HepG2 (cell line): ENCODE results near the gene ACSS2. TPM values are rescaled to one million over a fixed set of nuclear protein-coding genes. Genes with fewer than 3 reads are reported as not detected.

Experiments used
- ATAC-seq: fragments of 200-7000 bp; cut with Tn5 transposase; 3 replicates; pipeline ENCODE4 v1.9.1; 2020; ENCODE audit warnings: mild to moderate bottlenecking, moderate library complexity
- BruUV-seq: library from RNA; stranded (reverse); fragments of 400-500 nt; replicated peaks from 2 replicates; lab custom pipeline; 2021; lab: Mats Ljungman, UMichigan
- CTCF ChIA-PET: fragments of 300-600 bp; formaldehyde crosslinking; extraction: SDS; loops from one replicate; lab custom pipeline; 2021; ENCODE audit warnings: low total read pairs, inconsistent platforms, low intra/inter-chr PET ratio; lab: Yijun Ruan, JAX
- POLR2A ChIA-PET: fragments of 350-600 bp; sonication (Branson Sonifier 250); formaldehyde crosslinking; loops from one replicate; lab custom pipeline; 2020; ENCODE audit warnings: antibody characterized with exemption, inconsistent platforms; lab: Yijun Ruan, JAX
- DNase-seq: peaks from one replicate; pipeline ENCODE4 v3.0.0-alpha.2; 2015; ENCODE audit warnings: low spot score
- FAIRE-seq: peaks from 3 replicates; lab custom pipeline; 2011; peaks lifted over from hg19 to GRCh38; lab: Jason Lieb, UNC
- H2AFZ ChIP-seq: one replicate; pipeline ENCODE4 v1.6.1; 2011; ENCODE audit warnings: low read length, inconsistent platforms
- H3K27ac ChIP-seq: fragments of 300-600 bp; 3 replicates; pipeline ENCODE4 v1.8.0; 2011; ENCODE audit warnings: mixed run types, mild to moderate bottlenecking, mixed read lengths, low read length, inconsistent platforms; ENCODE audit not compliant: insufficient read depth; ENCODE audit errors: extremely low read length
- H3K27me3 ChIP-seq, 2 experiments: fragments of 200-600 bp in 1 of 2; 2 replicates in 1 of 2; 3 replicates in 1 of 2; pipeline versions ENCODE4 v1.6.0 to v1.8.0; 2011; ENCODE audit warnings: low read length in 2 of 2, mild to moderate bottlenecking in 2 of 2, moderate library complexity in 2 of 2, inconsistent platforms in 1 of 2; ENCODE audit not compliant: insufficient read depth in 2 of 2, control insufficient read depth in 1 of 2
- H3K36me3 ChIP-seq, 2 experiments: fragments of 200-600 bp in 1 of 2; replicated peaks in 1 of 2; 2 replicates in 1 of 2; 3 replicates in 1 of 2; pipeline versions ENCODE4 v1.5.1 to v1.8.0; 2011; ENCODE audit warnings: low read length in 2 of 2, inconsistent platforms in 1 of 2; ENCODE audit not compliant: insufficient read depth in 2 of 2, control insufficient read depth in 1 of 2
- H3K4me1 ChIP-seq: 2 replicates; pipeline ENCODE4 v1.5.1; 2012; ENCODE audit warnings: low read length, inconsistent platforms; ENCODE audit not compliant: insufficient read depth
- H3K4me2 ChIP-seq: 2 replicates; pipeline ENCODE4 v1.6.0; 2011; ENCODE audit warnings: low read depth, low read length, inconsistent platforms
- H3K4me3 ChIP-seq, 3 experiments: fragments of 200-600 bp in 1 of 3; sonication (generic), shearing (Covaris generic) in 1 of 3; replicated peaks in 1 of 3; 2 replicates each; pipeline ENCODE4 v1.5.1; 2011 to 2016; ENCODE audit warnings: low read length in 3 of 3, inconsistent platforms in 2 of 3, low read depth in 2 of 3, mild to moderate bottlenecking in 2 of 3, control low read depth in 1 of 3, mixed read lengths in 1 of 3; ENCODE audit not compliant: insufficient read depth in 1 of 3
- H3K79me2 ChIP-seq: one replicate; pipeline ENCODE4 v1.6.1; 2011; ENCODE audit warnings: low read length, inconsistent platforms; ENCODE audit not compliant: insufficient read depth
- H3K9ac ChIP-seq: 2 replicates; pipeline ENCODE4 v1.6.0; 2011; ENCODE audit warnings: mild to moderate bottlenecking, low read depth, low read length, inconsistent platforms; ENCODE audit not compliant: insufficient read depth
- H3K9me3 ChIP-seq: 2 replicates; pipeline ENCODE4 v1.5.1; 2012; ENCODE audit warnings: mild to moderate bottlenecking, low read length
- H4K20me1 ChIP-seq: 2 replicates; pipeline ENCODE4 v1.6.0; 2011; ENCODE audit warnings: inconsistent platforms, mild to moderate bottlenecking, low read length, moderate library complexity; ENCODE audit not compliant: insufficient read depth
- ZNF574 ChIP-seq: sonication (generic); formaldehyde crosslinking; IDR thresholded peaks from 2 replicates; pipeline ENCODE4 v1.4.0; 2020; ENCODE audit warnings: missing genetic modification reagents
- ZNF776 ChIP-seq: sonication (generic); formaldehyde crosslinking; IDR thresholded peaks from 2 replicates; pipeline ENCODE4 v1.4.0; 2020; ENCODE audit warnings: mild to moderate bottlenecking, missing genetic modification reagents
- WGBS: methylation state at CpG from one replicate; pipeline ENCODE4 v1.1.6; 2017; ENCODE audit warnings: low lambda C conversion rate; 5-methylcytosine and 5-hydroxymethylcytosine counted together
- in situ Hi-C: cut with HindIII; loops from 2 replicates; pipeline ENCODE4 v1.10.0; 2017; ENCODE audit warnings: low pct_unique_long_range_greater_than_20kb; ENCODE audit not compliant: extremely low pct_ligation_motif_present
- intact Hi-C: fragments of 100-400 bp; cut with micrococcal nuclease; formaldehyde crosslinking; loops from one replicate; pipeline ENCODE4 v1.10.0; 2022; ENCODE audit not compliant: unreplicated experiment
- polyA plus RNA-seq, 8 experiments: library from polyadenylated mRNA; depleted of rRNA in 3 of 8; stranded (reverse) in 7 of 8; unstranded in 1 of 8; fragments of >200 nt; fragmentation: Illumina TruSeq in 4 of 8; extraction: Trizol in 4 of 8; gene quantifications; 2 replicates each; pipeline versions ENCODE4 v1.2.1 to v1.2.3, GENCODE V29; 2011 to 2016; ENCODE audit warnings: low read depth in 4 of 8, missing spikeins in 1 of 8, mixed read lengths in 1 of 8; ENCODE audit not compliant: insufficient read depth in 1 of 8
- total RNA-seq, 5 experiments: library from RNA; depleted of rRNA; stranded (reverse); fragments of >200 nt; fragmentation: Illumina TruSeq; extraction: Trizol; gene quantifications; 2 replicates each; pipeline ENCODE4 v1.2.3, GENCODE V29; 2016; ENCODE audit warnings: low read depth in 1 of 5

Gene ACSS2
- total and polyA plus RNA-seq, 2 of the 13 experiments (the other 11 are each of a cell fraction or from before 2014, with no cell fraction given) = 72.8 to 89.7 TPM

DNA sequence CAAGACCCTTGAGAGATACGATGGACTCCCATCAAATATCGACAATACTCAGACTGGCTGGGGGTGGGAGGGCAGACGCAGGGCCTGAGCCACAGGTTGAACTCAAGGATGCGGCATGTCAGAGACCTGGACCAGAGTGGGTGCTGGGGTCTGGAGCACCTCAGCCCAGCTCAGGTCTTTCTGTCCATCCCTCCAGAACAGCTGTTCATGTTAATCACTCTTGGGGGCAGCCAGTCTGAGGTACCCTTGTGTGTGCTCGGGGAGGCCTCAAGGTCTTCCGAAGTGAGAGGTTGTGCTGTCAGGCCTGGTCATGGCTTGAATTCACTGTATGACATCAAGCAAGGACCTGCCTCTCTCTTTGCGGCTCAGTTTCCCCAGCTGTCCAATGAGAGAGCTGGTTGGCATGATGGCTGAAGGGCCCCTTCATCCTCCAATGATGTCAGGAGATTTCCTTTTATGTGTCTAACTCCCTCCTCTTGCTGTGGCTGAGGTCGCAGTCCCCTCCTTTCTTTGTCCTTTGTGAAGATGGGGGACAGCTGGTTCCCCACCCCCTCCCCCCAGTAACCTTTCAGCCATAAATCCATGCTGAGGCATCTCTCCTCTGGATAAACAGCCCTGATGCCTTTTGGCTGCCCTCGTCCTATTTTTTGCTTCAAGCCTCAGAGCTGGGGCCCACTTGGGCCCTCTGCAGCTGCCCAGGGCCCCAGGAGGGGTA is 94.6 kb downstream of the ACSS2 start (continued):
- TF ChIP-seq ZNF574 (CRISPR knock-in tag) = no peak

DNA sequence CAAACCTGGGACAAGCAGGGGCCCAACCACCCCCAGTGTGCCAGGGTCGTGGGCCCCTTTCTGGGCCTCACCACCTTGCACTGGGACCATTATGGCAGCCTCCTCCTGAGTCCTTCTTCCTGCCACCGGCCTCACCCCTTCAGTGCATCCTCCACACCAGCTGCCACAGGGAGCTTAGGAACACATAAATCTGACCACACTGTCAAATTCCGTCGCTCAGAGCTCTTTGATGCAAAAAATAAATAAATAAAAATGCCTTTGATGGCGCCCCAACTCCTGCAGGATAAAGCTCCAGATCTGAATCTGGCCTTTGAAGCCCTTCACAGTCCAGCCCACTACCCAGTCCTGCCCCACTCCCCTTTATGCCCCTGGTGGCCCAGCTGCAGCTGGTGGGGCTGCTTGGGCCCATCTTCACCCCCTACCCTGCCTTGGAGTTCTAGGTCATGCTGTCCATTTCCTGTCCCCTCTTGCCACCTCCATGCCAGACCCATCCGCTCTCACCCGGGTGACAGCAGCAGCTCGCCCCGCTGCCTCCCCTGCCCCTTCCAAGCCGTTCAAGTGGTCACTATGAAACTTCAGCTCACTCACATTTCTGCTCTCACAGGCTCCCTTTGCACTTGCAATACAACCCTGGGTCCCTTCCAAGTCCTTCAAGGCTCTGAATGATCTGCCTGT is 95.3 kb downstream of the ACSS2 start:
- Histone ChIP-seq H3K9me3 (no peaks in the 10 kb centered on the region), H4K20me1 (no peaks in the 10 kb centered on the region), H3K4me1 (peaks cover 19% of the 10 kb centered on the region), H3K79me2 (no peaks in the 10 kb centered on the region), H3K27ac (no peak overlapping the region), H3K4me2 (no peak overlapping the region), H3K4me3 (no peak overlapping the region), H2AFZ (no peak overlapping the region), H3K9ac (no peak overlapping the region), H3K27me3 (peaks cover 0 to 13% of the 10 kb centered on the region in 2 experiments; a peak in 2 of 5 replicates), H3K36me3 (no peaks in the 10 kb centered on the region)
- TF ChIP-seq ZNF776 = no peak
- WGBS = 32% methylated on average over 10 of the region's 10 CpGs
- ChIA-PET POLR2A (no interaction called here), CTCF (no interaction called here)
- no TSS peak for BruUV-seq
- FAIRE-seq = no peak
- intact Hi-C loops (no loop called here), in situ Hi-C loops (no loop called here)
- ATAC-seq = no peak
- no peak for DNase-seq
